Stimulated activated effector memory CD8-positive, alpha-beta T cell treated with anti-CD3 and anti-CD28 coated beads, Interleukin-12 subunit alpha, Interleukin-12 subunit beta, amount 100 ng/mL, for 72 hours (primary cell): ENCODE measurements around the gene RASSF8.
A peak's percentile ranks its signal among the peaks of the same experiment; 100 is the strongest.

Source experiments
- ATAC-seq: fragments of 150-1000 bp; cut with Tn5 transposase; 2 replicates; pipeline ENCODE4 v1.10.0; 2021
- DNase-seq, 2 donors: peaks; one replicate each; pipeline ENCODE4 v3.0.0; 2021 to 2022; ENCODE audit warnings: low spot score in 2 of 2
- H3K27ac Mint-ChIP-seq: one replicate; pipeline ENCODE4 v1.8.0; 2022; ENCODE audit warnings: mild to moderate bottlenecking, mixed read lengths
- H3K36me3 Mint-ChIP-seq: one replicate; pipeline ENCODE4 v1.8.0; 2022; ENCODE audit warnings: mild to moderate bottlenecking, mixed read lengths
- H3K4me1 Mint-ChIP-seq: one replicate; pipeline ENCODE4 v1.8.0; 2022; ENCODE audit warnings: mixed read lengths
- H3K4me3 Mint-ChIP-seq: one replicate; pipeline ENCODE4 v1.8.0; 2022; ENCODE audit warnings: mild to moderate bottlenecking, mixed read lengths
- H3K9me3 Mint-ChIP-seq: one replicate; pipeline ENCODE4 v1.8.0; 2022; ENCODE audit warnings: mixed read lengths

Gene RASSF8

GRCh38 chr12:25950329-25951115 is 8.0 kb upstream of the RASSF8 start:
- Mint-ChIP-seq H3K4me3 (no peak overlapping the region), H3K9me3 (no peaks in the 10 kb centered on the region), H3K4me1 (no peaks in the 10 kb centered on the region), H3K27ac (no peak overlapping the region), H3K36me3 (no peaks in the 10 kb centered on the region)
- no peak for ATAC-seq
- DNase-seq: no peak

- Mint-ChIP-seq H3K9me3 (no peaks in the 10 kb centered on the region), H3K27ac (no peak overlapping the region), H3K36me3 (no peaks in the 10 kb centered on the region), H3K4me3 (peak overlapping the region; percentile 31), H3K4me1 (no peaks in the 10 kb centered on the region)
- ATAC-seq (peak; percentile 20), DNase-seq (no peak)
Observed at GRCh38 chr12:25957793-25958427, 572 bp upstream of the RASSF8 start.

GRCh38 chr12:25959071-25959961 is 834 bp downstream of the RASSF8 start:
- no peak for DNase-seq

GRCh38 chr12:25960143-25960542 is 1.7 kb downstream of the RASSF8 start:
- peak overlapping the region; percentile 60 for H3K4me3 Mint-ChIP-seq
- no peak for ATAC-seq
- no peaks in the 10 kb centered on the region for H3K4me1 Mint-ChIP-seq
- H3K27ac Mint-ChIP-seq: no peak overlapping the region
- DNase-seq: no peak
- no peaks in the 10 kb centered on the region for H3K9me3 Mint-ChIP-seq
- H3K36me3 Mint-ChIP-seq: no peaks in the 10 kb centered on the region

More at GRCh38 chr12:25959071-25959961, 834 bp downstream of the RASSF8 start:
- Mint-ChIP-seq H3K4me3 (peak overlapping the region; percentile 60), H3K4me1 (no peaks in the 10 kb centered on the region), H3K9me3 (no peaks in the 10 kb centered on the region), H3K36me3 (no peaks in the 10 kb centered on the region), H3K27ac (no peak overlapping the region)
- ATAC-seq: peak; percentile 41

- Mint-ChIP-seq H3K4me3 (no peak overlapping the region), H3K4me1 (no peaks in the 10 kb centered on the region), H3K27ac (no peak overlapping the region), H3K36me3 (no peaks in the 10 kb centered on the region), H3K9me3 (no peaks in the 10 kb centered on the region)
- DNase-seq: no peak
- no peak for ATAC-seq
Observed at GRCh38 chr12:25960961-25961360, 2.5 kb downstream of the RASSF8 start.

- H3K4me1 Mint-ChIP-seq: no peaks in the 10 kb centered on the region
- ATAC-seq (no peak), DNase-seq (no peak)
- no peak overlapping the region for H3K4me3 Mint-ChIP-seq
- no peak overlapping the region for H3K27ac Mint-ChIP-seq
- H3K36me3 Mint-ChIP-seq: no peaks in the 10 kb centered on the region
- no peaks in the 10 kb centered on the region for H3K9me3 Mint-ChIP-seq
Observed at GRCh38 chr12:25962932-25963525, 4.5 kb downstream of the RASSF8 start.

- Mint-ChIP-seq H3K36me3 (no peaks in the 10 kb centered on the region), H3K9me3 (no peaks in the 10 kb centered on the region), H3K4me1 (no peaks in the 10 kb centered on the region), H3K27ac (no peak overlapping the region), H3K4me3 (no peak overlapping the region)
- DNase-seq (no peak), ATAC-seq (no peak)
Observed at GRCh38 chr12:25965682-25966081, 7.2 kb downstream of the RASSF8 start.

GRCh38 chr12:25970082-25970481 is 11.6 kb downstream of the RASSF8 start:
- Mint-ChIP-seq H3K4me1 (no peaks in the 10 kb centered on the region), H3K27ac (no peak overlapping the region), H3K4me3 (no peak overlapping the region), H3K9me3 (no peaks in the 10 kb centered on the region), H3K36me3 (no peaks in the 10 kb centered on the region)
- DNase-seq (no peak), ATAC-seq (no peak)

GRCh38 chr12:25970916-25971653 is 12.6 kb downstream of the RASSF8 start:
- no peaks in the 10 kb centered on the region for H3K36me3 Mint-ChIP-seq
- H3K4me3 Mint-ChIP-seq: no peak overlapping the region
- ATAC-seq: no peak
- H3K27ac Mint-ChIP-seq: no peak overlapping the region
- no peaks in the 10 kb centered on the region for H3K4me1 Mint-ChIP-seq
- no peak for DNase-seq
- no peaks in the 10 kb centered on the region for H3K9me3 Mint-ChIP-seq

- H3K27ac Mint-ChIP-seq: no peak overlapping the region
- ATAC-seq (no peak), DNase-seq (no peak)
- H3K4me3 Mint-ChIP-seq: no peak overlapping the region
- no peaks in the 10 kb centered on the region for H3K9me3 Mint-ChIP-seq
- H3K4me1 Mint-ChIP-seq: no peaks in the 10 kb centered on the region
- no peaks in the 10 kb centered on the region for H3K36me3 Mint-ChIP-seq
Observed at GRCh38 chr12:25971654-25972041, 13.2 kb downstream of the RASSF8 start.

- DNase-seq: no peak
- Mint-ChIP-seq H3K4me3 (no peak overlapping the region), H3K4me1 (no peaks in the 10 kb centered on the region), H3K9me3 (no peaks in the 10 kb centered on the region), H3K27ac (no peak overlapping the region), H3K36me3 (no peaks in the 10 kb centered on the region)
- ATAC-seq: no peak
Observed at GRCh38 chr12:25972783-25973182, 14.3 kb downstream of the RASSF8 start.

- Mint-ChIP-seq H3K9me3 (no peaks in the 10 kb centered on the region), H3K4me1 (no peaks in the 10 kb centered on the region), H3K36me3 (no peaks in the 10 kb centered on the region), H3K4me3 (no peak overlapping the region), H3K27ac (no peak overlapping the region)
- DNase-seq: no peak
- ATAC-seq: no peak
Observed at GRCh38 chr12:25975179-25975578, 16.7 kb downstream of the RASSF8 start.

- DNase-seq: no peak
- H3K4me3 Mint-ChIP-seq: no peak overlapping the region
- H3K27ac Mint-ChIP-seq: no peak overlapping the region
- no peaks in the 10 kb centered on the region for H3K9me3 Mint-ChIP-seq
- H3K36me3 Mint-ChIP-seq: no peaks in the 10 kb centered on the region
- H3K4me1 Mint-ChIP-seq: no peaks in the 10 kb centered on the region
- ATAC-seq: peak; percentile 44
Observed at GRCh38 chr12:25975682-25976081, 17.2 kb downstream of the RASSF8 start.

- H3K9me3 Mint-ChIP-seq: no peaks in the 10 kb centered on the region
- no peak overlapping the region for H3K27ac Mint-ChIP-seq
- H3K4me3 Mint-ChIP-seq: no peak overlapping the region
- DNase-seq: no peak
- H3K4me1 Mint-ChIP-seq: no peaks in the 10 kb centered on the region
- no peak for ATAC-seq
- no peaks in the 10 kb centered on the region for H3K36me3 Mint-ChIP-seq
Observed at GRCh38 chr12:25976289-25976688, 17.8 kb downstream of the RASSF8 start.

GRCh38 chr12:25977047-25977446 is 18.6 kb downstream of the RASSF8 start:
- ATAC-seq (no peak), DNase-seq (no peak)
- Mint-ChIP-seq H3K4me1 (no peaks in the 10 kb centered on the region), H3K4me3 (no peak overlapping the region), H3K9me3 (no peaks in the 10 kb centered on the region), H3K36me3 (no peaks in the 10 kb centered on the region), H3K27ac (no peak overlapping the region)
